ENCODE measurements around the gene OPRM1.
"Not testable (repeated sequence)": the region's sequence is repeated elsewhere in the genome, so short reads cannot be mapped to it uniquely, and the experiment has no call there.

OPRM1 gene

DNA sequence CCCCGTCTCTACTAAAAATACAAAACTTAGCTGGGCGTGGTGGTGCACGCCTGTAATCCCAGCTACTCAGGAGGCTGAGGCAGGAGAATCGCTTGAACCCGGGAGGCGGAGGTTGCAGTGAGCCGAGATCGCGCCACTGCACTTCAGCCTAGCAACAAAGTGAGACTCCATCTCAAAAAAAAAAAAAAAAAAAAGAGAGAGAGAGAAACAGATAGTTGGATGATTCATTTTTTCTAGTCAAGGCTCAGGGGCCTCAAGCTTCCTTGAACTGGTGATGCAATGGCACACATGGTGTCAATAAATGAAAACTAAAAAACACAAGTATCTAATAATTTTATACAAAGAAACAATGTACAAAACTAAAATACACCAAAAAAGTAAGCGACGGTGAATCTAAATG lies 202.0 kb downstream of the OPRM1 start:
- DNase-seq (ENCODE audit: low spot score) = not testable (repeated sequence)

DNA sequence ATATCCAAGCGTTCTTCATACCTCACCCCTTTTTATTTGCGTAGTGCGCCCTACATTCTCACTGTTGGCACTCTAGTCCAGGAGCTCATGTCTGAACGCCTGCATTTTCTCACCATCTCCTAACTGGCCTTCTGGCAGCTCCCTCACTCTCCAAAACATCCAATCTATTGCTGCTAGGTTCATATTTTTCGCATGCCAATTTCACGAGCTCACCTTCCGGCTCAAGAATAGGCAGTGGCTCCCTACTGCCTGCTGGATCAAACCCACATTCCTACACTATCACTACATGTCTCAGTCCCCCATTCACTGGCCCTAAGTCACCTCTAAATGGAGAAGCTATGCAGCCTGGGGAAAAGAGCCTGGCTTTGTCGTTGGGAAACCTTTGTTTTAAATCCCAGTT lies 202.5 kb downstream of the OPRM1 start:
- no peak for DNase-seq (ENCODE audit: low spot score)

DNA sequence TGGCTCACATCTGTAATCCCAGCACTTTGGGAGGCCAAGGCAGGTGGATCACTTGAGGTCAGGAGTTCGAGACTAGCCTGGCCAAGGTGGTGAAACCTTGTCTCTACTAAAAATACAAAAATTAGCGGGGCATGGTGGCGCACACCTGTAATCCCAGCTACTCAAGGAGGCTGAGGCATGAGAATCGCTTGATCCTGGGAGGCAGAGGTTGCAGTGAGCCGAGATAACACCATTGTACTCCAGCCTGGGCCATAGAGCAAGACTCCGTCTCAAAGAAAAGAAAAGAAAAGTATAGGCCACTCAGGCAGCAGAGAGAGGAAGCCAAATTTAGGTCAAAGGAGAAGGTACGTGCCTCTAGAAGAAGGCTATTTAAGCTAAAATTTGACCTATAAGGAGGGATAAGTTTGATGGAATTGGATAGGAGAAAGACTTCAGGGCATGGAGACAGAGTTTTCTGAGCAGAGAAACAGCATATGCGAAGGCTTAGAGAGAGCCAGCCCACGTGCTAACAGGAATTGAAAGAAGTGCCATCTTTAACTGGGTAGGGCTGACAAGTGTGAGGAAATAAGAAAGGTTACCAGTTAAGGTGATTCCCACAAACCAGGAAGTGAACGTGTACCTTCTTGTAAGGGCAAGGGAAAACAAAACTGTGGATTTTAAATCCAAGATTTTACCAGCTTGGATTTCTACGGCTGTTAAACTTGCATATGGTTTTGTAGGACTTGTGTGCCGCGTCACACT lies 203.7 kb downstream of the OPRM1 start:
- DNase-seq (ENCODE audit: low spot score) = no peak

DNA sequence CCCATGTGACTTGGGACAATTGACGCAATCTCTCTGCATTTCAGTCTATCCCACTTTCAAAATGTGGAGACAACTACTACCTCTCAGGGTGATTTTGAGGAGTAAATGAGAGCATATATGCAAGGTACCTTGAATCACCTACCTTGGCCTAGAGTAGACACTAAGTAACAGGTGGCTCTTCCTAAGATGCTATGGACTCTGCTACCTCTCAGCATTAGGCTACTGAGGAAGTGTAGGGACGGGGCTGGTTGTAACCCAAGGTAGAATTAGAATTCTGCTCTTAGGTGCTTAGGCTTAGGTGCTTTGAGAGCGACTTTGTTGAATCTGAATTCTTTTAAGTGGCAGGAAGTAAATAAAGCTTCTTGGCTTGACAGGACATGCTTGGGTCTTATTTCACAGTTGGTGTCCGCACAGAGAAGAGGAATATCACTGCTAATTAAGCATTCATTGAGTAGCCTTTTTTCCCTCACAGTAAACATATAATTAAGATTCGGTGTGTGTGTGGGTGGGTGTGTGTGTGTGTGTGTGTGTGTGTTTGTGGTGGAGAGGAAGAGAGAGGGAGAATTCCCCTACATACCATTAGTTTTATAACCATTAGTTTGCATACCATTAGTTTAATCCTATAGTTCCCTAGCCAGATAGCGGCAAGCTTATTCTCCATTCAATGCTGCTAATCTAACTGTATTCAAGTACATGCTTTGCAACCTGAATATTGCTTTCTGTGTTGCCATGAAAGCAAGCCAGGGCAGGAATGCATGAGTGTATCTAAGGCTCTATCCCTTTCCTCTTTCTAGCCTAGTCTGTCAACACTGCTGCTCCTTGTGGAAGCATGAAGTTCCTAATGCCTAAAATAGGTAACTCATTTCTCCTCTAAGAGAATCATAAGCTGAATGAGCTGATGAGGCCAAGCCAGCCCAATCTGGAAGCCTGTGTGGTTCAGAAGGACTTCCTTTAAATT lies 205.0 kb downstream of the OPRM1 start:
- no peak for DNase-seq (ENCODE audit: low spot score)

DNA sequence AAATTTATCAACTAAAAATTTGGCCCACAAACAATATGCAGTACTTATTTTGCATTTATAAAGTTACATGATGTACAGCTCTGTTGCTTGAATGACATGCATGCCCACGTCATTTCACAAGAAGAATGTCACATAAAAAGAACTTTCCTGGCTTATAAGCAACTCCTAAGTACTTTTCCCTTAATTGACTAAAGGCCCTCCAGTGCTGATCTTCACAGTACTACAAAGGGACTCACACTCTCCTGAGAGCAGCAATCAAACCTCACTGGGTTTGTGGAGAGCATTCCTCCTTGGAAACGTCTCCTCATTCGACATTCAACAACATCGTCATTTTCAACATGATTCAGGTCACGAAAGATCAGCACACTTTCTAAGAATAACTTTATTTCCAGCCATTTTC lies 206.5 kb downstream of the OPRM1 start:
- no peak for DNase-seq (ENCODE audit: low spot score)

DNA sequence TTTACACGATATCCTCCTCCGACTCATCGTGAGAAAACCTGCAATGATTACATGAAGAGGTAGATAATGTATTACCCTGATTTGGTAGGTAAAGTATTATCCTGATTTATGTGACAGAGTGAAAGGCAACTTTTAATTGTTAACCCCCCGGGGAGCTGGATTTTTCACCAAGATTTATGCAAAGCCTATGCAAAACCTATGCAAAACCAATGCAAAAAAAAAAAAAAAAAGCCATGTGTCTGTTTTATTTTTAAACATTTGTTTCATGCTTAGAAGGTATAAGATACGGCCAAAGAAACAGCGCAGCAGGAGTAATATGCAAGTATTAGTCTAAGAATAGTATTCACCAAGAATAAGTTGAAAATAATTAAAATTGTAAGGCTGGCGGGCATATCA lies 207.7 kb downstream of the OPRM1 start:
- no peak for DNase-seq (ENCODE audit: low spot score)

DNA sequence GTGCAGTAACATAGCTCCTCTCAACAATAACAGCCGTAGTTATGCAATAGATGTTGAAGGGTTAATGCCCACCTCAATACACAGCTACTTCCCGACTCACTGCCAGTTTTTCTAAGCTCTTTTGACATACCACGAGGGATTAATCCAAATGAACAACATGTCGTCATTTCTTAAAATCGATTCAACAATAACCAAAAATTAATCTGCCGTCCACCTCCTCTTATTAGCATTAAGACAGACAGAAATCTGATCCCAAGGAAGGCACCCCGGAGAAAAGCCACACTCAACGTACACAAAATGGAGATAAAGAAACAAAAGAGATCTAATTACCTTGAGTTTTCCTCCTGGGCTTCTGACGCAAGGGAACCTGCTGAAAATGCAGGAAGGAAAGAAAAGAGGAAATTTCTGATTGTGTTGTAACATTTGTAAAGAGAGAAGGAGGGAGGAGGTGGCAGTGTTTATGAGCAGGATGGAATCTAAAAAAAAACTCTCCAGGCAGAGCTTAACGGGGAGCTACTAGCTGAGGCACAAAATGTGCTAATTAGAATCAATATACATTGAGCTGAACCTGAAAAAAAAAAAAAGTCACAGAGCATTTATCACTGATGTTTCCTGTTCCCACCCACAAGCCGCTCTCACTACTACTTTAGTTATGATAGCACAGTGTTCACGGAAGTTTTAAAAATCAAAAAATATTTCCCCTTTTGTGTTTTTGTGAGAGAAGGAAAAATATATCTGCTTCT lies 208.2 kb downstream of the OPRM1 start:
- no peak for DNase-seq (ENCODE audit: low spot score)

DNA sequence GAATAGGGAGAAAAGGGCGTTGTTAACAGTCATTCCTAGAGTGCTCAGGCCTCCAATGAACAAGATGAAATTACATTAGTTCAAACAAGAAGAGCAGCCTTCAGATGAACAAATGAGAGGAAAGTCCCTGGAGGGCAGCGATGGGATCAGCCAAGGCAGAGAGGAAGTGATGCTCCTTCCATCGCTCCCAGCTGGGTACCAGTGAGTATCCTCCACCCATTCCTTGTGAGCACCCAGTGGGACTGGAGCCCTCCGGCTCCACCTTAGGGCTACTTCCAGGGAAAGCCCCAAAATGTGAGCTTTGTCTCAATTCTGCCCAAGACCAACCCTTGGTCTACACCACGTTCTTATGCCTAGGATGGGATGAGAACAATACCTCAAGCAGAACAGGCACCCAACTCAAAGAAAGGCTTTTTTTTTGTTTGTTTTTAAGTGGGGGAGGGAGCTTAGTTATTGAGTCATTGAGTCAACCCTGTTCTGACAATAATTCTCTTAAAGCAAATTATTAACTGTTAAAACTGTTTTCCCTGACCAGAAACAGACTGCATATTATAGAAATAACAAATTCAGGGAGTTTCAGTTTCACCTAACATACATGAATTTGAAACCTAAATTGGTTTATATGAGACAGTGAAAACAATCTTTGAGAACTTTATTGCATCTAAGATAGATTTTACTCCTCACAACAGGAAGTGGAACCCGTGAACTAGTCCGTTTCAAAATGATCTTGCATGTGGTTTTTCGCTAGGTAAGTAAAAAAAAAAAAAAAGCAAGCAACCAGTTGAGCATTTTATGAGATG lies 210.7 kb downstream of the OPRM1 start:
- no peak for DNase-seq (ENCODE audit: low spot score)

DNA sequence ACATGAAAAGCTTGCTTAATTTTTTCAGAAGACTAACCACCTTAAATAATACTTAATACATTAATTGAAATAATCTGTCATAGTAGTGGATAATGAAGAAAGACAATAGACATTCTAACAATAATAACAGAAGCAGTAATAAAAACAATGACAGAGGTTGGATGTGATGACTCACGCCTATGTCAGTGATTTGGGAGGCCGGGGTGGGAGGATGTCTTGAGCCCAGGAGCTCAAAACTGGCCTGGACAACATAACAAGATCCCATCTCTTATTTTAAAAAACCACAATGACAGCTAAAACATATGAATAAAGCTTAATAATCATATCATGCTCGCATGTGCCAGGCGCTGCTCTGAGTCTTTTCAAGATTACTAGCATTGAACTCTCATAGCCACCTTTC lies 212.1 kb downstream of the OPRM1 start:
- DNase-seq (ENCODE audit: low spot score) = no peak

DNA sequence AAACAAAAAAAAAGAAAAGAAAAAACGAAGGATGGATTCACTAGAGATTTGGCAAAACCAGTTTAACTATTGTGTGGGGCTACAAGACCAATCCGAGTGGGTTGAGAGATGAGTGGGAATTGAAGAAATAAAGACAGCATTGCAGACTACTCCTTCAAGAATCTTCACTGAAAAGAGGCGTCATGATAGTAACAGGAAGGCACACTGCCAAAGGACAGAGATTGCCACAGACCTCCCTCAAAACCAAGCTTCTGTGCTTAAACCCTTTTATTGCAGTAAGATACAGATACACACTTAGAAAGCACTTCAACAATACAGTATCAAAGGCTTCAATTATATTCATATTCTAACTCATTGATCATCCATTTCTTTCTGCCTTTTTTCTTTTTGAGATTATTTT lies 213.6 kb downstream of the OPRM1 start:
- DNase-seq (ENCODE audit: low spot score) = no peak

DNA sequence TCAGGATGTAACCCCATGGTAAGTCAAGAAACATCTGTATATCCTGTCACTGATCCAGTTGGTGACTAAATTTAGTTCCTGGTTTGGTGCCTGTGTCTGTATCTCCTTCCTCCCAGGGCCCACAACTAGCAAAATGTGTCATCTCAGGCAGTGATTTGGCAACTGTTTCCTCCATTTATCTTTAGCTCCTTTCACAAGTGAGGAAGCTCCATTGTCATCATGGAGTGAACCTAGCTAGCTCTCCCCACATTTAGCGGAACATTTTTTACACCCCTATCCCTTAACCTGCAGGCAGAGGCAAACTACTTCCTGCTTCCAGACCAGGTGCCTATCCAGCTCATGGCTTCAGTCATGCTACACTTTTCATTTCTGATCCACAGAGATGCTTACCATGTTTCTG lies 218.0 kb downstream of the OPRM1 start:
- no peak for DNase-seq (ENCODE audit: low spot score)

DNA sequence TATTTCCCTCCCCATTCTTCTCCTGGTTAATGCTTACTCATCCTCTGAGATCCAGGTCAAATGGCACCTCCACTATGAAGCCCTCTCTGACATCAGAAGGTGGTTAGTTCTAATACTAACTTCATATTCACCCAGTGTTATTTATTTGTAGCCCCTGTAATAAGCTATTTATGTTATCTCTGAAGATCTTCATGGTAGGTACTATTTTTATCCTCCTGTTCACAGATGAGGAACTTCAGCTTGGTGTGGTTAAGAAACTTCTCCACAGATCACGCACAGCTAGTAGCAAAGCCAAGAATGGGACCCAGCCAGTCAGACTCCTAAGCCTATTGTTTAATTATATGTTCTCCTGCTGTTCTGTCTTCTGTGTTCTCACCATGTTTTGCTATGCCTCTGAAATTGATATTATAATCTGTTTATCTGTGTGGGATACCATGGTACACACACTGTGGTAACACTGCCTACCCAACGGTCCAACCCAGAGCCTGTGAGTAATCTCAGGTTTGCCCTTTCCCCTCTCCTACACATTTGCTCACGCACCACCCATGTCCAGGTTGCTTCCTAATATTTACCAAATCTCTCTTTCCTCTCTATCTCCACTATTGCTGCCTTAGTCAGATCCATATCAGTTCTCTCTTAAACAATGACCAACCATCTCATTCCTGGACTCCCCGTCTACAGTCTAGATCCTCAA lies 219.2 kb downstream of the OPRM1 start:
- DNase-seq (ENCODE audit: low spot score) = no peak

DNA sequence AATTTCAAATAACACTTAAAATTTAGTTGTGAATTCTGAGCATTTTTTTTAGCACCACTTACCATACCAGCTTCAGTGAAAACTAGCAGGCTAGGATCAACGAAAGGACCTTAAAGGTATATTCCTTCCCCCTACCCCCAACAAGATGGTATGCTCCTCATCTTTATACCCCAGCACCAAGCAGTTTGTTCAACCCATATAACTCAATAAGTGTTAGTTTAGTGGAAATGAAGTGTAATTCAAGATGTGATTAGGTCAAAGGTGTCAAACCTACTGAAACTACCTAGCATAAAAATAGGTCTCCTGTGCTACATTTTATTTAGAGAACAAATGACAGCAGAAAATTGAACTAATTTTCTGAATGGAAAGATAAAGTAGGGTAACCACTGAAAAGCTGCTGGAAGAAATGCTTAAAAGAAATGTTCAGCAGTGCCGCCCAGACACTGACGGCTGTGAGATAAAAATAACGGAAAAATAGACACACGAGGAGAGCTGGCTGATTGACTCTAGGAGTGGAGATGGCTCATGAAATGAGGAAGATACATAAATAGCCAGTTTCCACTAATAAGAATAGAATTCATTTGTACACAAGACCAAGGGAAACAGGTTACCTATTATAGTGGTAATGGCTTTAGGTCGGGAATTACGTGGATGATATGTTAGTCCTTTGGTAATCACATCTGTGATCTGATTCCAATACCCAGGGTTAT lies 222.8 kb downstream of the OPRM1 start:
- no peak for DNase-seq (ENCODE audit: low spot score)

DNA sequence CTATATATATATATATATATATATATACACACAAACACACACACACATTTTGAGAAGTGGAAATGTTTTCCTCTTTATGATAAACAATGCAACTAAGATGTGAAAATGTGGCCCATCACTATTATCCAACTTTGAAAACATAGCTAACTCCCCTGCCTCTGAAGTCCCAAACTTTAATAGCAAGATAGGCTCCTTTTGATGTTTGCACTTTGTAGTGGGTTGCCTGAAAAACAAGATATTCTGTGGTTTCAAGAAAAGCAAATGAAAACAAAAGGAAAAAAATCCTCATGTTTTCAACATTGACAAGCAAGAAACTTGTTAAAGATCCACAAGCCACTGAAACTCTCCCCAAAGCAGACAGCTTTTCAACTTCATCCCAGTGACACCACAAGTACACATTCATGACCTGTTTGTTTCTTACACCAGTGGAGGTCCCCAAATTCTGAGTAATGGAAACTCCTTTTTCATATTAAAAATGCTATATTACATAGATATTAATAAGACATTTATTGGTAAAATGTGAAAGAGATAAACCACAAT lies 227.6 kb downstream of the OPRM1 start:
- no peak for DNase-seq (ENCODE audit: low spot score)

DNA sequence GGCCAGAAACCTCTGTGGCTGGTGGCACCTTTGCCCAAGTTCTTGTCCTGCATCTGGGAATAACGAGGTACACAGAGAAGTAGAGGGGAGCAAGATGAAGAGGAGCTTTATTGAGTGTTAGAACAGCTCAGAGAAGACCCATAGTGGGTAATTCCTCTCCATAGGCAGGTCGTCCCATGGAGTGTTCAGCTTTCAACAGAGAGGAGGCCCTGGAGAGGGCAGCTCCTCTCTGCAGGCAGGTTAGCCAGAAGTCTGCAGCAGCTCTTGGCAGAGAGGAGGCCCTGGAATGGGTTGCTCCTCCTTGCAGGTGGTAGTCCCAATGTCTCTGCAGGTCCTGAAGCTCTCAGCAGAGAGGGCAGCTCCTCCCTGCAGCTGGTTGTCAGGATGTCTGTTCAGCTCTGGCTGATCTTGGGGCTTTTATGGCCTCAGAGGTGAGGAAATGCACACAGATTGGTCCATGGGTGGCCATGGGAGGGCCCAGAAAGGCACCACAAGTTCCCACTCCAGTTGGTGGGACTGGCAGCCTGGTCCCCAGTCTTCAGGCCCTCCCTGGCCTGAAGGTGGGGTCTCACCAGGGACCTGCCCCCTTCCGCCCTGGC lies 228.6 kb downstream of the OPRM1 start:
- no peak for DNase-seq (ENCODE audit: low spot score)

DNA sequence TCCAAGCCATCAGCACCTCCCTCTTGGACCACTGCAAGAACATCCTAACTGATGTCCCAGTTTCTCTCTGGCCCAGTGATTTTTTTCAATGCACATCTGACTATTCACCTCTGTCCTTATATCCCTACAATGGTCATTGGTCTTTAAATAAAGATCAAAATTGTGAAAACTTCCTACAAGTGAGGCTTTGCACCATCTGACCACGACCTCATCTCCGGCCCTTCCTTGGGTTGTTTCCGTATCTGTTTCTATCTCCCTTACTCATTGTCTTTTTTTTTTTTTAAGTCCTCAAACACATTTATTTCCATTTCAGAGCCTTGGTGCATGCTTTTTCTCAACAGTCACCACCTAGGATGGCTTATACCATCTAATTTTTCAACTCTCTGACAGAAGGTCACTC lies 229.4 kb downstream of the OPRM1 start:
- no peak for DNase-seq (ENCODE audit: low spot score)

DNA sequence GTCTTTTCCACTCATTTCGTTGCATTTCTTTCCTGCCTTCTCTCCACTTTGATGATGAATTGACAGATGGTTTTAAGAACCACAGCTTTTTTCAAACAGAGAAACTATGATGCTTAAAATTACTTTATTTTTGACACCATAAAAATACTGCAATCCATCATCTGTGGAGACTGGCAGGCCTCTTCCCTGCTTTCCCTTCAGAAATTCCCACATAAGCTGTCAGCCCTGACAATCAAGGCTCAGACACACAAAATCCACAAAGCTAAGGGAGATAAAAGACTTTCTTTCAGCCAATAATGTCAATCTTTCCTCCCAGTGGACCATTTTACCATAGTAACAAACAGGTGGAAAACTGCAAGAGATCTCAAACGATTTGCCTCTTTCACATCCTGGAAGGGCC lies 235.1 kb downstream of the OPRM1 start:
- no peak for DNase-seq (ENCODE audit: low spot score)

DNA sequence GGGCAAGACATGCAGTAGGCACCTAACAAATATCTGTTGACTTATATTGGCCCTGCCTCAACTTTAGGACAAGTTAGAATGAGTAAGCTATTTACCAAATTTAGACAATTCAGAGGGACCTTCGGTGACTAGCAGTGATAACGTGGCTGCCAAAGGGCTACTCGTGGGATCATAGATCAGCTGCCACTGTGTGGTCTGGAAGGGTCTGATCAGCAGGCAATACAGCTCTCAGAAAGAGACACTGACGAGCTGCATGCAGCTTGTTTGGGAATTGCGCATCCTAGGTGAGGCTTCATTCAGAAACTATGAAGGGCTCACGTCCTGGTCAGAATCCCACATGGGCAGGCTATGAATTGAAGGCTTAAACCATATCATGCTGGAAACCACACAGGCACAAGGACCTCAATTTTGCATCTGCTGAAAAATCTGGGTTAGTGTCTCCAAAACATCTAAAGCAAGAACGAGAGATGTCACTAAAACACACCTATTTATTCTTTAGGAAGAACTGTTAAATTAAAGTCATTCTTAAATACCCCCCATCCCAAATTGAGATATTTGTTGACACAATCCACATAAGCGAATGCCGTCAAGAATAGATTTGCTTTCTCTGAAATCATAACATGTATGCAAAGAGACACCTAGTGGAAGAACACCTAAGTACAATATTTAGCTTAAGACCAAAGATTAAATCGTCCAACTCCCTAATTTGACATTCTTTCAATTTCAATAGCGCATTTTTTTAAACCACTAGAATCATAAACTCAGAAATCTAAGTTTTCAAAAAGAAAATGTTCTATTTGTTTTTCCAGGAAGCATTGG lies 238.0 kb downstream of the OPRM1 start:
- peak; percentile 33 for DNase-seq (ENCODE audit: low spot score)

DNA sequence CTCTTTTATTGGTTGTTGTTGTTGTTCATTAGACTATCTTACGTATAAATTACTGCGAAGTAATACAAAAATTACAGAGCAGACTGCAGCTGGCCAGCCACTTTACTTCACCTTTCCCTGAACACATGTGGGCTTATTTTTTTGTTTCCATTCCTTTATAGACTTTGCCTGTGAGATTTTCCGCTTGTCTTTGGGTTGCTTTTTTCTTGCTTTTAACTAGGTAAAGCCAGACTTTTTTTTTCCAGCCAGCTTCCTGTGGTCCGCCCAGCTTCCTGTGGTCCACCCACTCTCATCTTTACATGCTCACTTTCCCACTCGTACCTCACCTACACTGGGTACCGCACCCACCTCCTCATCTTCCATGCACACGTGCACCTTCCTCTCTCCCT lies 238.6 kb downstream of the OPRM1 start:
- DNase-seq (ENCODE audit: low spot score) = no peak

Measured in putamen (tissue), 1 donor.